BJ (cell line): ENCODE data around the gene LRP1B. TPM values are rescaled to one million over a fixed set of nuclear protein-coding genes. Genes with fewer than 3 reads are reported as not detected.

Source experiments
- CTCF ChIA-PET: fragments of 350-600 bp; formaldehyde crosslinking; extraction: SDS; loops from one replicate; lab custom pipeline; 2021; ENCODE audit warnings: antibody characterized with exemption, inconsistent platforms; lab: Yijun Ruan, JAX
- POLR2A ChIA-PET: fragments of 300-600 bp; sonication (Branson Sonifier 250); formaldehyde crosslinking; extraction: SDS; loops from one replicate; lab custom pipeline; 2021; ENCODE audit warnings: antibody characterized with exemption; lab: Charles Lee
- DNase-seq: peaks from one replicate; pipeline ENCODE4 v3.0.0-alpha.2; 2011; ENCODE audit warnings: low read depth
- H3K27me3 ChIP-seq: 2 replicates; pipeline ENCODE4 v1.6.0; 2011; ENCODE audit warnings: low read length; ENCODE audit not compliant: control insufficient read depth, insufficient read depth
- H3K36me3 ChIP-seq: 2 replicates; pipeline ENCODE4 v1.5.1; 2011; ENCODE audit warnings: low read length; ENCODE audit not compliant: control insufficient read depth, insufficient read depth
- H3K4me3 ChIP-seq: 2 replicates; pipeline ENCODE4 v1.5.1; 2011; ENCODE audit warnings: low read depth, mild to moderate bottlenecking, control low read depth, low read length
- polyA plus RNA-seq: library from polyadenylated mRNA; depleted of rRNA; stranded (reverse); fragments of >200 nt; gene quantifications from 2 replicates; pipeline ENCODE4 v1.2.3, GENCODE V29; 2011
- TF ChIP-seq, protein P1 (sequence below): IDR thresholded peaks from 2 replicates; pipeline ENCODE4 v1.5.1; 2011; ENCODE audit warnings: low read depth, mild to moderate bottlenecking, control low read depth, inconsistent platforms, low read length, moderate library complexity; ENCODE audit not compliant: insufficient read depth

The LRP1B gene
- polyA plus RNA-seq, 1 experiment = 0.04 TPM

GRCh38 chr2:141709756-141710155 lies 421.1 kb downstream of the LRP1B start:
- no peak overlapping the region for H3K4me3 ChIP-seq
- TF ChIP-seq, protein P1, sequence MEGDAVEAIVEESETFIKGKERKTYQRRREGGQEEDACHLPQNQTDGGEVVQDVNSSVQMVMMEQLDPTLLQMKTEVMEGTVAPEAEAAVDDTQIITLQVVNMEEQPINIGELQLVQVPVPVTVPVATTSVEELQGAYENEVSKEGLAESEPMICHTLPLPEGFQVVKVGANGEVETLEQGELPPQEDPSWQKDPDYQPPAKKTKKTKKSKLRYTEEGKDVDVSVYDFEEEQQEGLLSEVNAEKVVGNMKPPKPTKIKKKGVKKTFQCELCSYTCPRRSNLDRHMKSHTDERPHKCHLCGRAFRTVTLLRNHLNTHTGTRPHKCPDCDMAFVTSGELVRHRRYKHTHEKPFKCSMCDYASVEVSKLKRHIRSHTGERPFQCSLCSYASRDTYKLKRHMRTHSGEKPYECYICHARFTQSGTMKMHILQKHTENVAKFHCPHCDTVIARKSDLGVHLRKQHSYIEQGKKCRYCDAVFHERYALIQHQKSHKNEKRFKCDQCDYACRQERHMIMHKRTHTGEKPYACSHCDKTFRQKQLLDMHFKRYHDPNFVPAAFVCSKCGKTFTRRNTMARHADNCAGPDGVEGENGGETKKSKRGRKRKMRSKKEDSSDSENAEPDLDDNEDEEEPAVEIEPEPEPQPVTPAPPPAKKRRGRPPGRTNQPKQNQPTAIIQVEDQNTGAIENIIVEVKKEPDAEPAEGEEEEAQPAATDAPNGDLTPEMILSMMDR = no peak
- ChIA-PET CTCF (no interaction called here), POLR2A (no interaction called here)
- H3K27me3 ChIP-seq = no peaks in the 10 kb centered on the region
- no peak for DNase-seq
- H3K36me3 ChIP-seq = no peaks in the 10 kb centered on the region

- ChIA-PET CTCF (no interaction called here), POLR2A (no interaction called here)
- Histone ChIP-seq H3K27me3 (no peaks in the 10 kb centered on the region), H3K36me3 (no peaks in the 10 kb centered on the region), H3K4me3 (no peak overlapping the region)
- DNase-seq = no peak
- TF ChIP-seq, protein P1 = no peak
These were observed 423.3 kb downstream of the LRP1B start for GRCh38 chr2:141707486-141707885.

DNA sequence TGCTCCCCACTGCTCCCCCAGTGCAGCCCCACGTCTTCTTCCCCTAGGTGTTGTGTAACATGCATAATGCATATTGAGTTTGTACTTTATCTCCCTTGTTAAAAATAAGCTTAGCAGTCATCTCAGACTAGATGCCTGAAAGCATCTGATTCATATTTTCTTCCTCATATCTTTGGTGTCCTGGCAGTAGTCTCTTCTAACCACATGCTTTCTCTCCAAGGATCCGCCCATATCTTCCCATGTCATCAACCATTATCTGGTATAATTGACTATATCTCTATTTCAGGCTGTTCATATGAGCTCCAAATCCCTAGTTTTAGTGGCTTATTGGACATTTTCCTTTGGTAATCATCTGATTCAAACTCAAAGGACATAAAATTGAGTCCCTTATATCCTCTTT lies 426.3 kb downstream of the LRP1B start:
- no peaks in the 10 kb centered on the region for H3K36me3 ChIP-seq
- ChIA-PET CTCF (no interaction called here), POLR2A (no interaction called here)
- no peaks in the 10 kb centered on the region for H3K27me3 ChIP-seq
- no peak overlapping the region for H3K4me3 ChIP-seq
- TF ChIP-seq, protein P1 = no peak
- DNase-seq = no peak

DNA sequence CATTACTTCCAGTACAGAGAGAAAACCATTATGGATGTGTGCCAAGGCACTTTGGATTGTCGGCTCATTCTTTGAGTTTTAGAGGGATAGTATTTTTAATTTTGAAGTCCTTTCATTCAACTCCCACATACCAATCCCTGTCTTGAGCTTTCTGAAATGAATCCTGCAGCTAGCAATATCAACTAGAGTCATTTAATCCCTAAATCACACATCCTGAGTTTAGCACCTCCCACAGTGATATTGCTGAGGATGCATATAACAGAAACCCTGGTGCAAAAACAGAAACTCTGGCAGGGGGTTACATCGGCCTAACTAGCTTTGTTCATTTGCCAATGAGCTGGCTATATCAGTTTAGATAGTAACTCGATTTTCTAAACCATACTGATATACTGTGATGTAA lies 427.3 kb downstream of the LRP1B start:
- POLR2A ChIA-PET = no interaction called here
- DNase-seq = no peak
- CTCF ChIA-PET = no interaction called here
- Histone ChIP-seq H3K36me3 (no peaks in the 10 kb centered on the region), H3K4me3 (no peak overlapping the region), H3K27me3 (no peaks in the 10 kb centered on the region)
- TF ChIP-seq, protein P1 = no peak

DNA sequence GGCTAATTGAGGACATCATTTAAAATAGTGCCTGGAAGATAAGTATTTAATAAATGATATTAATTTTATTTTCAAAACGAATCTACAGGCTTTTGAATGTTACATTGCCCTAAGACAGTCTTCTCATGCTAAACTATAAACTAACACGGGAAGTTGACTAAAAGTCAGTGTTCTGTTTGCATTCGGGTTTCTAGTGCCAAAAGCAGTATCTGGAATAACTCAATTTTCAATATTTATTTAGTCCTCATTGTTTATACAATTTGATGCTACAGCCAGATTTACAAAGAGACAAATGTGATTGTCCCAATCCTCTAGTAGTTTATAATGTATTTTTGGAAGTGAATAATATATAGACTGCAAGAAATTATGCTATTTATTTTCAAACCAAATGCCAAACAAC lies 429.2 kb downstream of the LRP1B start:
- DNase-seq = no peak
- TF ChIP-seq, protein P1 = no peak
- CTCF ChIA-PET = interaction anchor here (1.4 kb wide), 1 partner anchor 9 kb away, joined by 3 read pairs; no protein-coding TSS in a partner anchor
- Histone ChIP-seq H3K27me3 (no peaks in the 10 kb centered on the region), H3K4me3 (no peak overlapping the region), H3K36me3 (no peaks in the 10 kb centered on the region)
- POLR2A ChIA-PET = no interaction called here
